Natural killer cell (primary cell): ENCODE results near the gene SEMA5A. TPM values are rescaled to one million over a fixed set of nuclear protein-coding genes. Genes with fewer than 3 reads are reported as not detected.

Experiments used
- ATAC-seq, 3 donors: fragments of 150-1000 bp in 2 of 3; fragments of 200-7000 bp in 1 of 3; cut with Tn5 transposase; 1 replicate in 1 of 3; 2 replicates in 2 of 3; pipeline ENCODE4 v1.10.0; 2021; ENCODE audit warnings: mild to moderate bottlenecking in 2 of 3, moderate library complexity in 2 of 3
- DNase-seq, 2 donors: peaks; one replicate each; pipeline versions ENCODE4 v3.0.0 to v3.0.0-alpha.2; 2013 to 2021; ENCODE audit warnings: mixed read lengths in 1 of 2
- H3K27ac ChIP-seq: one replicate; pipeline ENCODE4 v1.5.1; 2013; ENCODE audit warnings: mild to moderate bottlenecking, low read length
- H3K27me3 ChIP-seq: one replicate; pipeline ENCODE4 v1.6.1; 2013; ENCODE audit warnings: low read length; ENCODE audit not compliant: control insufficient read depth, insufficient read depth
- H3K36me3 ChIP-seq: one replicate; pipeline ENCODE4 v1.6.1; 2013; ENCODE audit warnings: low read length; ENCODE audit not compliant: control insufficient read depth, insufficient read depth
- H3K4me1 ChIP-seq: one replicate; pipeline ENCODE4 v1.6.1; 2013; ENCODE audit warnings: low read length; ENCODE audit not compliant: control insufficient read depth, insufficient read depth
- H3K4me3 ChIP-seq: one replicate; pipeline ENCODE4 v1.5.1; 2013; ENCODE audit warnings: low read length
- H3K9me3 ChIP-seq: one replicate; pipeline ENCODE4 v1.6.1; 2013; ENCODE audit warnings: low read length; ENCODE audit not compliant: control insufficient read depth, insufficient read depth
- H3K27ac Mint-ChIP-seq, 2 donors: one replicate each; pipeline ENCODE4 v1.8.0; 2022; ENCODE audit warnings: mild to moderate bottlenecking in 2 of 2, mixed read lengths in 2 of 2, moderate library complexity in 1 of 2
- H3K27me3 Mint-ChIP-seq, 2 donors: one replicate each; pipeline ENCODE4 v1.8.0; 2022; ENCODE audit warnings: low read depth in 2 of 2, mixed read lengths in 2 of 2
- H3K36me3 Mint-ChIP-seq: one replicate; pipeline ENCODE4 v1.8.0; 2022; ENCODE audit warnings: mixed read lengths
- H3K4me1 Mint-ChIP-seq, 2 donors: one replicate each; pipeline ENCODE4 v1.8.0; 2022; ENCODE audit warnings: mixed read lengths in 2 of 2
- H3K4me3 Mint-ChIP-seq: one replicate; pipeline ENCODE4 v1.8.0; 2022; ENCODE audit warnings: mild to moderate bottlenecking, moderate library complexity, mixed read lengths
- H3K9me3 Mint-ChIP-seq, 2 donors: one replicate each; pipeline ENCODE4 v1.8.0; 2022; ENCODE audit warnings: mixed read lengths in 2 of 2
- CTCF ChIP-seq: fragments of 200-600 bp; IDR thresholded peaks from one replicate; pipeline ENCODE4 v1.8.0; 2022; ENCODE audit warnings: antibody characterized with exemption
- WGBS: methylation state at CpG from one replicate; pipeline ENCODE4 v1.1.7; 2013; ENCODE audit warnings: missing lambda C conversion rate; ENCODE audit not compliant: insufficient coverage; 5-methylcytosine and 5-hydroxymethylcytosine counted together
- intact Hi-C: fragments of 100-400 bp; cut with micrococcal nuclease; formaldehyde crosslinking; loops from one replicate; pipeline ENCODE4 v1.14.2; 2022
- total RNA-seq, 4 donors: library from RNA; stranded (reverse); fragments of 120-200 nt in 1 of 4; gene quantifications; one replicate each; pipeline versions ENCODE4 v1.2.3 to v1.2.4, GENCODE V29; 2013 to 2022

Gene SEMA5A
- total RNA-seq, 3 donors from 2014 or later (not counting 1 experiment from before 2014, with no cell fraction given): 0.15 TPM; not detected in 2

GRCh38 chr5:9025942-9026341 is 519.9 kb downstream of the SEMA5A start:
- DNase-seq (no peak), ATAC-seq (no peak)
- H3K36me3 ChIP-seq: no peaks in the 10 kb centered on the region
- no peaks in the 10 kb centered on the region for H3K27me3 ChIP-seq
- Mint-ChIP-seq H3K36me3 (peaks cover 14% of the 10 kb centered on the region), H3K27ac (no peak overlapping the region), H3K9me3 (peaks cover 21 to 30% of the 10 kb centered on the region in 2 donors), H3K4me1 (no peaks in the 10 kb centered on the region), H3K27me3 (no peaks in the 10 kb centered on the region), H3K4me3 (no peak overlapping the region)
- H3K4me1 ChIP-seq: no peaks in the 10 kb centered on the region
- H3K27ac ChIP-seq: no peak overlapping the region
- TF ChIP-seq CTCF: no peak
- H3K4me3 ChIP-seq: no peak overlapping the region
- H3K9me3 ChIP-seq: peaks cover 18% of the 10 kb centered on the region
- intact Hi-C loops: no loop called here

GRCh38 chr5:9020996-9021395 is 524.9 kb downstream of the SEMA5A start:
- H3K4me3 Mint-ChIP-seq: no peak overlapping the region
- no peak for TF ChIP-seq CTCF
- ATAC-seq (no peak), DNase-seq (no peak)
- Histone ChIP-seq H3K9me3 (peaks cover 10% of the 10 kb centered on the region), H3K4me1 (no peaks in the 10 kb centered on the region), H3K36me3 (no peaks in the 10 kb centered on the region), H3K27ac (no peak overlapping the region), H3K4me3 (no peak overlapping the region), H3K27me3 (no peaks in the 10 kb centered on the region)
- 88% methylated on average over 1 of the region's 1 CpG for WGBS
- no peaks in the 10 kb centered on the region for H3K27me3 Mint-ChIP-seq
- intact Hi-C loops: no loop called here
- no peaks in the 10 kb centered on the region for H3K4me1 Mint-ChIP-seq
- no peak overlapping the region for H3K27ac Mint-ChIP-seq
- peaks cover 7% of the 10 kb centered on the region for H3K36me3 Mint-ChIP-seq
- peaks cover 12 to 18% of the 10 kb centered on the region in 2 donors for H3K9me3 Mint-ChIP-seq

- no peak overlapping the region for H3K4me3 Mint-ChIP-seq
- no peak overlapping the region for H3K4me3 ChIP-seq
Observed at GRCh38 chr5:9015937-9016270, 530.0 kb downstream of the SEMA5A start.

More at GRCh38 chr5:9015937-9016270, 530.0 kb downstream of the SEMA5A start:
- no peak overlapping the region for H3K27ac Mint-ChIP-seq
- H3K36me3 ChIP-seq: no peaks in the 10 kb centered on the region
- H3K4me1 Mint-ChIP-seq: no peaks in the 10 kb centered on the region
- H3K27me3 ChIP-seq: no peaks in the 10 kb centered on the region
- DNase-seq (no peak), ATAC-seq (no peak)
- H3K4me1 ChIP-seq: no peaks in the 10 kb centered on the region
- 13% methylated on average over 2 of the region's 2 CpGs for WGBS
- no peaks in the 10 kb centered on the region for H3K9me3 ChIP-seq
- intact Hi-C loops: no loop called here
- no peaks in the 10 kb centered on the region for H3K27me3 Mint-ChIP-seq
- H3K36me3 Mint-ChIP-seq: no peaks in the 10 kb centered on the region
- TF ChIP-seq CTCF: no peak
- H3K9me3 Mint-ChIP-seq: peaks cover 3 to 6% of the 10 kb centered on the region in 2 donors
- H3K27ac ChIP-seq: no peak overlapping the region
